HFF-Myc (cell line): ENCODE results near the gene MAN2A2.
A peak's percentile ranks its signal among the peaks of the same experiment; 100 is the strongest.
"Not testable (repeated sequence)": the region's sequence is repeated elsewhere in the genome, so short reads cannot be mapped to it uniquely, and the experiment has no call there.

Experiments used
- DNase-seq: peaks from one replicate; pipeline ENCODE4 v3.0.0-alpha.2; 2011; ENCODE audit warnings: low read depth; ENCODE audit errors: extremely low read depth
- H3K4me3 ChIP-seq: replicated peaks from 2 replicates; pipeline ENCODE4 v1.5.1; 2011; ENCODE audit warnings: low read depth, mild to moderate bottlenecking, control low read depth, low read length
- TF ChIP-seq, protein P1 (sequence below): IDR thresholded peaks from 2 replicates; pipeline ENCODE4 v1.5.1; 2012; ENCODE audit warnings: mild to moderate bottlenecking, low read depth, low read length, control low read depth; ENCODE audit errors: missing control alignments

MAN2A2 gene

DNA sequence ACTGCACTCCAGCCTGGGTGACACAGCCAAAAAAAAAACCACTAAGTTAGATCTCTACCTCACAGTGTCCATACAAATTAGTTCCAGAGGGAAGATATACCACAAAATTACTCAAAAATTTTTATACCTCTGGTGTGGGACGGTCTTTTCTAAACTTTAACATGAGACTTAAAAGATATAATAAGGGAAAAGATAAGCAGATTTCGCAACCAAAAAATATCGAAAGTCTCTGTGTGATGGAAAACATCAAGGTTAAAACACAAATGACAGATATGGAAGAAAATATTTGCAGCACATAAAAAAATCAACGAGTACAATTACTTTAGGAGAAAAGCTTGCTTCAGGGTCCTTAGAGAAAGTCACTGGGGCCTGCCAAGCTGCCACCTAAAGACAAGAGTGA is 18.8 kb downstream of the MAN2A2 start:
- no peak for DNase-seq
- TF ChIP-seq, protein P1, sequence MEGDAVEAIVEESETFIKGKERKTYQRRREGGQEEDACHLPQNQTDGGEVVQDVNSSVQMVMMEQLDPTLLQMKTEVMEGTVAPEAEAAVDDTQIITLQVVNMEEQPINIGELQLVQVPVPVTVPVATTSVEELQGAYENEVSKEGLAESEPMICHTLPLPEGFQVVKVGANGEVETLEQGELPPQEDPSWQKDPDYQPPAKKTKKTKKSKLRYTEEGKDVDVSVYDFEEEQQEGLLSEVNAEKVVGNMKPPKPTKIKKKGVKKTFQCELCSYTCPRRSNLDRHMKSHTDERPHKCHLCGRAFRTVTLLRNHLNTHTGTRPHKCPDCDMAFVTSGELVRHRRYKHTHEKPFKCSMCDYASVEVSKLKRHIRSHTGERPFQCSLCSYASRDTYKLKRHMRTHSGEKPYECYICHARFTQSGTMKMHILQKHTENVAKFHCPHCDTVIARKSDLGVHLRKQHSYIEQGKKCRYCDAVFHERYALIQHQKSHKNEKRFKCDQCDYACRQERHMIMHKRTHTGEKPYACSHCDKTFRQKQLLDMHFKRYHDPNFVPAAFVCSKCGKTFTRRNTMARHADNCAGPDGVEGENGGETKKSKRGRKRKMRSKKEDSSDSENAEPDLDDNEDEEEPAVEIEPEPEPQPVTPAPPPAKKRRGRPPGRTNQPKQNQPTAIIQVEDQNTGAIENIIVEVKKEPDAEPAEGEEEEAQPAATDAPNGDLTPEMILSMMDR, result no peak
- H3K4me3 ChIP-seq, result no peak overlapping the region

DNA sequence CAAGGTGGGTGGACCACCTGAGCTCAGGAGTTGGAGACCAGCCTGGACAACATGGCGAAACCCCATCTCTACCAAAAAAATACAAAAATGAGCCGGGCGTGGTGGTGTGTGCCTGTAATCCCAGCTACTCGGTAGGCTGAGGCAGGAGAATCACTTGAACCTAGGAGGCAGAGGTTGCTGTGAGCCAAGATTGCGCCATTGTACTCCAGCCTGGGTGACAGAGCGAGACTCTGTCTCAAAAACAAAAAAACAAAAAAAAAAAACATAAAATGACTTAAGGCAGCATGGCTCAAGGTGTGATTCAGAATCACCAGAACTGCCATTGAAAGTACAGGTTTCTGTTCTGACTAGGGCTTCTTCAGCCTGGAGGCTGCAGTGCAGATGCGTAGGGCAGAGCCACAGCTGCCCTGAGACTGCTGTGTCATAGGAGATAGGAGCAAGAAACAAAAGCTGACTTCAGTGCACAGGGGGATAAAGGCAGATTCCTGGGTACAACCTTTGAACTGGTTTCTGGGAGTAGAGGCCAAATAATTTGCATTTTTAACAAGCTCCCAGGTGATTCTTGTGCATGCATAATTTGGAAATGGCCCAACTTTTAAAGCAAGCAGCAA is 19.7 kb downstream of the MAN2A2 start:
- not testable (repeated sequence) for H3K4me3 ChIP-seq, DNase-seq

DNA sequence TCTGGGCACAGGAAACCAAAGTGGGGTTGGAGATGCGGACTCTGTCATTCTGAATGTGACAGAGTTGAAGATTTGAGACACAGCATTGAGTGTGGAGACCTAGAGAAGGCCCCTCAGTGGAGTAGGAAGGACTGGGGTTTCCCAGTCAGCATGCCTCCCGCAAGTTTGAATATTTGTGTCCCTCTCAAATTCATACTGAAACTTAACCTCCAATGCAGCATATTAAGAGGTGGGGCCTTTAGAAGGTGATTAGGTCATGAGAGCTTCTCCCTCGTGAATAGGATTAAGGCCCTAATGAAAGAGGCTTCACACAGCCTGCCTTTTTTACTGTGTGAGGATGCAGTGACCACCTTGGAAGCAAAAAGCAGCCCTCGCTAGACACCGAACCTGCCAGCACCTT is 21.3 kb downstream of the MAN2A2 start:
- TF ChIP-seq, protein P1, result no peak
- no peak for DNase-seq
- H3K4me3 ChIP-seq, result no peak overlapping the region

DNA sequence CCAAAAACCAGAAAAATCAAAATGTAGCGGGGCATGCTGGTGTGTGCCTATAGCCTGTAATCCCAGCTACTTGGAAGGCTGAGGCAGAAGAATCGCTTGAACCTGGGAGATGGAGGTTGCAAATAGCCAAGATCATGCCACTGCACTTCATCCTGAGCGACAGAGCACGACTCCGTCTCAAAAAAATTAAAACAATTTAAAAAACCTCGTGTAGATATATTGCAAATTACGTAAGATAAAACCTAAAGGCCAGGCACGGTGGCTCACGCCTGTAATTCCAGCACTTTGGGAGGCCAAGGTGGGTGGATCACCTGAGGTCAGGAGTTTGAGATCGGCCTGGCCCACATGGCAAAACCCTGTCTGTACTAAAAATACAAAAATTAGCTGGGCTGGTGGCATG is 23.7 kb downstream of the MAN2A2 start:
- not testable (repeated sequence) for DNase-seq, H3K4me3 ChIP-seq

DNA sequence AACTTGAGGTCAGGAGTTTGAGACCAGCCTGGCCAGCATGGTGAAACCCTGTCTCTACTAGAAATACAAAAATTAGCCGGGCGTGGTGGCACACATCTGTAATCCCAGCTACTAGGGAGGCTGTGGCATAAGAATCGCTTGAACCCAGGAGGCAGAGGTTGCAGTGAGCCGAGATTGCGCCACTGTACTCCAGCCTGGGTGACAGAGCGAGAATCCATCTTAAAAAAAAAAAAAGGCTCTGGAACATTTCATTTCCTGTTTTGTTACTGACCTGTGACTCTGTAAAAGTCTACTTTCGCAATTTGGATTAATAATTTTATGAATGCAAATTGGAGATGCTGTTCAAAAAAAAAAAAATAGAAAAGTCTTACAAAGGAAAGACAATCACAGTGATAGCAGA is 25.0 kb downstream of the MAN2A2 start:
- not testable (repeated sequence) for H3K4me3 ChIP-seq, DNase-seq

DNA sequence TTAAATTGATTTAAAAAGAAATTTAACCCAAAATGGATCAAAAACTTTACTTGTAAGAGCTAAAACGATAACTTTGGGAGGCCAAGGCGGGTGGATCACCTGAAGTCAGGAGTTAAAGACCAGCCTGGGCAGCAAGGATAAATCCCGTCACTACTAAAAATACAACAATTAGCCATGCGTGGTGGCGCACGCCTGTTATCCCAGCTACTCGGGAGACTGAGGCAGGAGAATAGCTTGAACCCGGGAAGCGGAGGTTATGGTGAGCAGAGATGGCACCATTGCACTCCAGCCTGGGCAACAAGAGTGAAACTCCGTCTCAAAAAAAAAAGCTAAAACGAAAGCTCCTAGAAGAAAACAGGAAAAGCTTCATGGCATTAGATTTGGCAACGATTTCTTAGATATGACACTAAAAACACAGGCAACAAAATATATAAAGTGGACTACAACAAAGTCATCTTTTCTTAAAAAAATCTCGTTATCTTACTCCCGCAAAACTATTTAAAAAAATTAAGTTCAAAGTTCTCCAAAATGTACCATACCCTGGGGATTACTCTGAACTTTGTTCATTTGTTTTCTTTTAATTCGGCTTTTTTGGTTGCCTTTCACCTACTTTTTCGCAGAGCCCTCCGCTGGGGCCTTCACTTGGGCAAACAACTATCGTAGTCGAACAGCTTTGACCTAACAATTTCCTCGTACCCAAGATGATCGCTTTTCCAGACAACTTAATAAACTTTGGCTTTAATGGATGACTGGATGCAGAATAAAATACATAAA is 26.3 kb downstream of the MAN2A2 start:
- peak overlapping the region; percentile 50 for H3K4me3 ChIP-seq
- no peak for DNase-seq
- TF ChIP-seq, protein P1, result no peak

DNA sequence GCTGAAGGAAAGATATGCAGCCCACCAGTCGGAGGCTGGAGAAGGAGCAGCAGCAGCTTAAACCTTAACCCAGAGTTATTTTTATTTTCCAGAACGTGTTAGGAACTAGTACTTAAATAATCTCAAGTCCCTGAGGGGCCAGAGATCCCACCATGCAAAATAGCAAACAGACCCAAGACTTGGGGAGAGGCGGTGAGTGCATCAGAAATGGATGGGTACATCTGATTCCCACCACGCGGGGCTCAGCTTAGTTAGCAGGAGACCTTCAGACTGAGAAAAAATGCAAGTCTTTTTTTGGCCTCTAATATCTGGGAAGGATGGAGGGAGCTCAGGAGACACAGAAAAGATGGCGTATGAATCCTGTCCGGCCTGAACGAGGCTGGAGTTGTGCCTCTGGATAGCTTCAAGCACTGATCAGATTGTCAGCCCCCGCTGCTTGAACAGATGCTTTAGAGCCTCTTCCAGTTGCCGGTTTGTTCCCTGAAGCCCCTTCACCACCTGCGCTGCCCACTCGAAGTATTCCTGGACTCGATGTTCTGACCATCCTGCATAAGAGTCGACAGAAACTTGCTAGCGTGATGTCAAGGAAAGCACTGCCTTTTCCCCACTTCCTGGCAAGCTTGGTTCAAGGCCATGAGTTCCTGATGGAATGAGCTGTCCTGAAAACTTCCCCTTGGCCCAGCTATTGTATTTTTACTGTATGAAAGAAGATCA is 27.9 kb downstream of the MAN2A2 start:
- TF ChIP-seq, protein P1, result no peak

DNA sequence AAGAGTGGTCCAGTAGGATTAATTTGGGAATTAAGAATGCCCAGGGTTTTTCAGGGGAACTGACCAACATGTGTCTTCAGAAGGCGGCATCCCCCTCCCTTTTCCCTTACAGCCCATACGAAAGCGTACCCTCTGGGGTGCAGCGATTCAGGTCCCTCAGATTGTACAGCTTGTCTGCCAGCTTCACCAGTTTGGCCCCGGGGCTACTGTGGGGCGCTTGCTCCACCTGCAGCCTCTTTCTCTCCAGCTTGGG is 28.4 kb downstream of the MAN2A2 start:
- H3K4me3 ChIP-seq, result peak overlapping the region; percentile 92
- TF ChIP-seq, protein P1, result no peak
- no peak for DNase-seq

More for the DNA sequence above, 27.9 kb downstream of the MAN2A2 start:
- DNase-seq, result no peak
- H3K4me3 ChIP-seq, result peak overlapping the region; percentile 92
